Stomach (tissue), 9 donors: ENCODE results near the gene MLNR. TPM values are rescaled to one million over a fixed set of nuclear protein-coding genes. Genes with fewer than 3 reads are reported as not detected.

Experiments
- DNase-seq, 2 donors: peaks; one replicate each; pipeline versions ENCODE4 v3.0.0 to v3.0.0-alpha.2; 2013 to 2019
- H3K27ac ChIP-seq, 5 donors: fragments of 200-600 bp in 4 of 5; sonication (generic) in 4 of 5; one replicate each; pipeline ENCODE4 v1.5.1; 2013 to 2019; ENCODE audit warnings: mild to moderate bottlenecking in 1 of 5, moderate library complexity in 1 of 5
- H3K27me3 ChIP-seq, 3 donors: fragments of 200-600 bp; sonication (generic); one replicate each; pipeline ENCODE4 v1.5.1; 2017 to 2019; ENCODE audit warnings: mixed run types in 1 of 3
- H3K36me3 ChIP-seq, 4 donors: fragments of 200-600 bp; sonication (generic); 1 replicate in 3 of 4; 2 replicates in 1 of 4; pipeline ENCODE4 v1.5.1; 2016 to 2019
- H3K4me1 ChIP-seq, 4 donors: fragments of 200-600 bp; sonication (generic); one replicate each; pipeline ENCODE4 v1.5.1; 2016 to 2019
- H3K4me3 ChIP-seq, 4 donors: fragments of 200-600 bp; sonication (generic) in 3 of 4; one replicate each; pipeline ENCODE4 v1.5.1; 2016 to 2019; ENCODE audit warnings: mild to moderate bottlenecking in 1 of 4
- H3K9me3 ChIP-seq, 4 donors: fragments of 200-600 bp; sonication (generic); one replicate each; pipeline ENCODE4 v1.5.1; 2016 to 2019
- CTCF ChIP-seq, 7 experiments: fragments of 450-650 bp in 4 of 7; fragments of 200-600 bp in 3 of 7; sonication (generic) in 3 of 7; IDR thresholded peaks; one replicate each; pipeline ENCODE4 v1.5.1; 2016 to 2019; ENCODE audit warnings: antibody characterized with exemption in 7 of 7, control low read depth in 2 of 7, mild to moderate bottlenecking in 1 of 7
- EP300 ChIP-seq: sonication (generic); formaldehyde crosslinking; IDR thresholded peaks from one replicate; pipeline ENCODE4 v1.6.1; 2017; ENCODE audit warnings: antibody characterized with exemption
- POLR2A ChIP-seq, 4 donors: fragments of 450-650 bp; IDR thresholded peaks; one replicate each; pipeline ENCODE4 v1.6.1; 2016; ENCODE audit warnings: antibody characterized with exemption in 4 of 4, control low read depth in 2 of 4, mild to moderate bottlenecking in 1 of 4, moderate library complexity in 1 of 4
- POLR2AphosphoS5 ChIP-seq, 3 donors: sonication (generic); formaldehyde crosslinking; IDR thresholded peaks; one replicate each; pipeline ENCODE4 v1.6.1; 2016; ENCODE audit warnings: antibody characterized with exemption in 3 of 3
- WGBS, 5 donors: extraction: QIAGEN DNeasy Blood & Tissue Kit in 3 of 5; methylation state at CpG; one replicate each; pipeline versions ENCODE4 v1.1.5 to v1.1.7; 2013 to 2018; 5-methylcytosine and 5-hydroxymethylcytosine counted together
- intact Hi-C: fragments of 100-400 bp; cut with DNase I; formaldehyde crosslinking; loops from one replicate; pipeline ENCODE4 v1.15.1; 2023; ENCODE audit warnings: low total_unique reads
- polyA plus RNA-seq, 3 donors: library from polyadenylated mRNA; stranded (reverse); fragments of 200-250 nt; gene quantifications; one replicate each; pipeline ENCODE4 v1.2.3, GENCODE V29; 2013
- total RNA-seq, 5 donors: library from RNA; depleted of rRNA; stranded (reverse); fragments of >200 nt; gene quantifications; one replicate each; pipeline versions ENCODE4 v1.1.0 to v1.2.3, GENCODE V29; 2014 to 2016
- donor health status: healthy with polysubstance abuse.
- donor health status: Bipolar disorder and iron deficiency.
- donor health status: healthy.

Gene MLNR
- total and polyA plus RNA-seq, 8 donors: 0.08 to 2.4 (median 1.8) TPM; not detected in 5

GRCh38 chr13:49226613-49227012, 6.5 kb downstream of the MLNR start:
- no peak for DNase-seq
- no peaks in the 10 kb centered on the region for H3K9me3 ChIP-seq
- H3K4me1 ChIP-seq: peaks cover 0 to 20% (median 15%) of the 10 kb centered on the region in 4 donors
- H3K27ac ChIP-seq: no peak overlapping the region
- peaks cover 0 to 17% (median 6%) of the 10 kb centered on the region in 3 donors for H3K27me3 ChIP-seq
- intact Hi-C loops: no loop called here
- WGBS, 5 donors: 86 to 92% (median 88%) methylated on average over 5 of the region's 5 CpGs
- H3K4me3 ChIP-seq: no peak overlapping the region
- TF ChIP-seq POLR2AphosphoS5 (IDR thresholded peaks at IDR 0.05) (no peak), CTCF (IDR thresholded peaks at IDR 0.05) (no peak), EP300 (no peak), POLR2A (IDR thresholded peaks at IDR 0.05) (no peak)
- no peaks in the 10 kb centered on the region for H3K36me3 ChIP-seq

GRCh38 chr13:49234741-49235140, 14.6 kb downstream of the MLNR start:
- 86 to 95% (median 94%) methylated on average over 2 to 3 of the region's 3 CpGs for WGBS, 5 donors
- intact Hi-C loops: no loop called here
- H3K4me3 ChIP-seq: no peak overlapping the region
- H3K4me1 ChIP-seq: no peaks in the 10 kb centered on the region
- H3K36me3 ChIP-seq: no peaks in the 10 kb centered on the region
- H3K27me3 ChIP-seq: no peaks in the 10 kb centered on the region
- no peak for DNase-seq
- H3K27ac ChIP-seq: no peak overlapping the region
- no peaks in the 10 kb centered on the region for H3K9me3 ChIP-seq
- no peak for TF ChIP-seq EP300
- TF ChIP-seq POLR2AphosphoS5 (IDR thresholded peaks at IDR 0.05): no peak
- no peak for TF ChIP-seq CTCF (IDR thresholded peaks at IDR 0.05)
- TF ChIP-seq POLR2A (IDR thresholded peaks at IDR 0.05): no peak

GRCh38 chr13:49235856-49236431, 15.8 kb downstream of the MLNR start:
- H3K27ac ChIP-seq: no peak overlapping the region
- DNase-seq: no peak
- no peak overlapping the region for H3K4me3 ChIP-seq
- H3K9me3 ChIP-seq: no peaks in the 10 kb centered on the region
- 90 to 94% (median 94%) methylated on average over 6 of the region's 6 CpGs for WGBS, 5 donors
- H3K27me3 ChIP-seq: no peaks in the 10 kb centered on the region
- intact Hi-C loops: no loop called here
- H3K36me3 ChIP-seq: no peaks in the 10 kb centered on the region
- TF ChIP-seq EP300: no peak
- TF ChIP-seq POLR2A (IDR thresholded peaks at IDR 0.05): no peak
- TF ChIP-seq CTCF (IDR thresholded peaks at IDR 0.05): no peak
- no peak for TF ChIP-seq POLR2AphosphoS5 (IDR thresholded peaks at IDR 0.05)
- no peaks in the 10 kb centered on the region for H3K4me1 ChIP-seq

- Histone ChIP-seq H3K4me3 (no peak overlapping the region), H3K27me3 (no peaks in the 10 kb centered on the region), H3K27ac (no peak overlapping the region), H3K9me3 (no peaks in the 10 kb centered on the region), H3K36me3 (no peaks in the 10 kb centered on the region), H3K4me1 (no peaks in the 10 kb centered on the region)
- TF ChIP-seq POLR2AphosphoS5 (IDR thresholded peaks at IDR 0.05) (no peak), EP300 (no peak), CTCF (IDR thresholded peaks at IDR 0.05) (no peak), POLR2A (IDR thresholded peaks at IDR 0.05) (no peak)
- intact Hi-C loops: no loop called here
- WGBS, 5 donors: 91 to 99% (median 99%) methylated on average over 2 of the region's 2 CpGs
- DNase-seq: no peak
Measured at GRCh38 chr13:49238621-49239020, 18.5 kb downstream of the MLNR start.
